ENCODE measurements around the gene C9. TPM values are rescaled to one million over a fixed set of nuclear protein-coding genes. Genes with fewer than 3 reads are reported as not detected.

Gene C9
- total RNA-seq, 6 experiments from 2014 or later = 0.07 to 0.17 TPM; not detected in 4

- no peak for DNase-seq
- H3K36me3 Mint-ChIP-seq (ENCODE audit: low read depth) = no peaks in the 10 kb centered on the region
- H3K9me3 Mint-ChIP-seq = peaks cover 9% of the 10 kb centered on the region
- H3K27me3 Mint-ChIP-seq (ENCODE audit: insufficient read depth) = peaks cover 12% of the 10 kb centered on the region
- peaks cover 6% of the 10 kb centered on the region; the same call in 1 of the 2 replicates for H3K4me1 Mint-ChIP-seq (ENCODE audit: low read depth)
- no peak for TF ChIP-seq CTCF (IDR thresholded peaks at IDR 0.05)
- no peak overlapping the region for H3K27ac Mint-ChIP-seq
- H3K4me3 Mint-ChIP-seq = no peak overlapping the region
These were observed 12.1 kb downstream of the C9 start for GRCh38 chr5:39352170-39352569.

GRCh38 chr5:39349484-39349883 is 14.8 kb downstream of the C9 start:
- H3K36me3 Mint-ChIP-seq (ENCODE audit: low read depth) = no peaks in the 10 kb centered on the region
- TF ChIP-seq CTCF (IDR thresholded peaks at IDR 0.05) = no peak
- H3K27ac Mint-ChIP-seq = no peak overlapping the region
- peaks cover 9% of the 10 kb centered on the region for H3K9me3 Mint-ChIP-seq
- DNase-seq = no peak
- H3K27me3 Mint-ChIP-seq (ENCODE audit: insufficient read depth) = peaks cover 21% of the 10 kb centered on the region
- H3K4me3 Mint-ChIP-seq = no peak overlapping the region
- H3K4me1 Mint-ChIP-seq (ENCODE audit: low read depth) = no peaks in the 10 kb centered on the region

- Mint-ChIP-seq H3K36me3 (ENCODE audit: low read depth) (no peaks in the 10 kb centered on the region), H3K9me3 (no peaks in the 10 kb centered on the region), H3K27ac (no peak overlapping the region), H3K4me3 (no peak overlapping the region), H3K4me1 (ENCODE audit: low read depth) (peaks cover 8% of the 10 kb centered on the region), H3K27me3 (ENCODE audit: insufficient read depth) (peaks cover 21% of the 10 kb centered on the region)
- TF ChIP-seq CTCF (IDR thresholded peaks at IDR 0.05) = no peak
- DNase-seq = no peak
These were observed 21.8 kb downstream of the C9 start for GRCh38 chr5:39342460-39342859.

GRCh38 chr5:39341896-39342295 is 22.4 kb downstream of the C9 start:
- no peak for DNase-seq
- no peak for TF ChIP-seq CTCF (IDR thresholded peaks at IDR 0.05)
- H3K36me3 Mint-ChIP-seq (ENCODE audit: low read depth) = no peaks in the 10 kb centered on the region
- H3K9me3 Mint-ChIP-seq = no peaks in the 10 kb centered on the region
- peaks cover 8% of the 10 kb centered on the region for H3K4me1 Mint-ChIP-seq (ENCODE audit: low read depth)
- H3K4me3 Mint-ChIP-seq = no peak overlapping the region
- H3K27ac Mint-ChIP-seq = no peak overlapping the region
- H3K27me3 Mint-ChIP-seq (ENCODE audit: insufficient read depth) = peaks cover 21% of the 10 kb centered on the region

- no peak for DNase-seq
- H3K36me3 Mint-ChIP-seq (ENCODE audit: low read depth) = no peaks in the 10 kb centered on the region
- no peaks in the 10 kb centered on the region for H3K9me3 Mint-ChIP-seq
- no peak overlapping the region for H3K4me3 Mint-ChIP-seq
- H3K4me1 Mint-ChIP-seq (ENCODE audit: low read depth) = peaks cover 8% of the 10 kb centered on the region
- TF ChIP-seq CTCF (IDR thresholded peaks at IDR 0.05) = no peak
- no peak overlapping the region for H3K27ac Mint-ChIP-seq
- peaks cover 18% of the 10 kb centered on the region for H3K27me3 Mint-ChIP-seq (ENCODE audit: insufficient read depth)
These were observed 23.8 kb downstream of the C9 start for GRCh38 chr5:39340506-39340905.
